Measurements from ENCODE around the gene SLC27A6.

The SLC27A6 gene

GRCh38 chr5:129053438-129053837 is 88.2 kb downstream of the SLC27A6 start:
- H3K4me2 ChIP-seq (ENCODE audit: low read length, poor library complexity, severe bottlenecking): no peak overlapping the region
- no peak overlapping the region for H2BK12ac ChIP-seq (ENCODE audit: low read length in 2 of 2)
- no peak overlapping the region for H3K23ac ChIP-seq (ENCODE audit: low read length in 2 of 2)
- no peak overlapping the region for H3K18ac ChIP-seq (ENCODE audit: low read depth in 1 of 2, low read length in 2 of 2)
- no peak overlapping the region for H3K4ac ChIP-seq (ENCODE audit: low read depth in 1 of 2, low read length in 2 of 2)
- no peak overlapping the region for H2AFZ ChIP-seq (ENCODE audit: low read depth, low read length)
- no peak overlapping the region for H2BK15ac ChIP-seq (ENCODE audit: low read depth, poor library complexity, severe bottlenecking)
- H2BK5ac ChIP-seq (ENCODE audit: low read depth, low read length, poor library complexity, severe bottlenecking): no peak overlapping the region
- no peaks in the 10 kb centered on the region for H3K79me1 ChIP-seq (replicated peaks; ENCODE audit: low read length, poor library complexity, severe bottlenecking)
- no peak overlapping the region for H3K4me3 ChIP-seq (ENCODE audit: insufficient read depth in 1 of 2, low read depth in 1 of 2, low read length in 2 of 2)
- no peaks in the 10 kb centered on the region for H3K36me3 ChIP-seq (ENCODE audit: control insufficient read depth in 1 of 2, insufficient read depth in 2 of 2, low read depth in 1 of 2, low read length in 2 of 2)
- no peak overlapping the region for H2AK5ac ChIP-seq (ENCODE audit: low read length, severe bottlenecking)
- H4K8ac ChIP-seq (ENCODE audit: low read length): no peak overlapping the region
- H3K4me1 ChIP-seq (ENCODE audit: control insufficient read depth, insufficient read depth, low read depth, low read length): no peaks in the 10 kb centered on the region
- no peak for DNase-seq
- H3K9ac ChIP-seq (ENCODE audit: low read length): no peak overlapping the region
- H2BK120ac ChIP-seq (ENCODE audit: low read depth, low read length): no peak overlapping the region
- no peaks in the 10 kb centered on the region for H3K27me3 ChIP-seq (ENCODE audit: control insufficient read depth in 1 of 2, insufficient read depth in 1 of 2, low read length in 2 of 2)
- peaks cover 9% of the 10 kb centered on the region for H3K9me3 ChIP-seq (ENCODE audit: control insufficient read depth, low read length)
- H3K14ac ChIP-seq (ENCODE audit: low read length in 2 of 2): no peak overlapping the region
- no peak overlapping the region for H4K91ac ChIP-seq (ENCODE audit: low read length)
- H3K27ac ChIP-seq (ENCODE audit: low read length, poor library complexity, severe bottlenecking): no peak overlapping the region

GRCh38 chr5:129057329-129057728 is 92.0 kb downstream of the SLC27A6 start:
- H3K9me3 ChIP-seq (ENCODE audit: control insufficient read depth, low read length): peaks cover 9% of the 10 kb centered on the region
- no peak overlapping the region for H3K18ac ChIP-seq (ENCODE audit: low read depth in 1 of 2, low read length in 2 of 2)
- DNase-seq: no peak
- H4K8ac ChIP-seq (ENCODE audit: low read length): no peak overlapping the region
- H4K91ac ChIP-seq (ENCODE audit: low read length): no peak overlapping the region
- H3K27me3 ChIP-seq (ENCODE audit: control insufficient read depth in 1 of 2, insufficient read depth in 1 of 2, low read length in 2 of 2): no peaks in the 10 kb centered on the region
- no peak overlapping the region for H3K27ac ChIP-seq (ENCODE audit: low read length, poor library complexity, severe bottlenecking)
- WGBS: 100% methylated on average over 1 of the region's 3 CpGs
- H3K4me1 ChIP-seq (ENCODE audit: control insufficient read depth, insufficient read depth, low read depth, low read length): no peaks in the 10 kb centered on the region
- H3K14ac ChIP-seq (ENCODE audit: low read length in 2 of 2): no peak overlapping the region
- no peaks in the 10 kb centered on the region for H3K79me1 ChIP-seq (replicated peaks; ENCODE audit: low read length, poor library complexity, severe bottlenecking)
- no peak overlapping the region for H3K23ac ChIP-seq (ENCODE audit: low read length in 2 of 2)
- no peak overlapping the region for H3K4me3 ChIP-seq (ENCODE audit: insufficient read depth in 1 of 2, low read depth in 1 of 2, low read length in 2 of 2)
- H2AK5ac ChIP-seq (ENCODE audit: low read length, severe bottlenecking): no peak overlapping the region
- no peak overlapping the region for H3K4ac ChIP-seq (ENCODE audit: low read depth in 1 of 2, low read length in 2 of 2)
- H2AFZ ChIP-seq (ENCODE audit: low read depth, low read length): no peak overlapping the region
- no peak overlapping the region for H3K4me2 ChIP-seq (ENCODE audit: low read length, poor library complexity, severe bottlenecking)
- no peak overlapping the region for H2BK15ac ChIP-seq (ENCODE audit: low read depth, poor library complexity, severe bottlenecking)
- no peak overlapping the region for H2BK12ac ChIP-seq (ENCODE audit: low read length in 2 of 2)
- no peak overlapping the region for H3K9ac ChIP-seq (ENCODE audit: low read length)
- no peak overlapping the region for H2BK120ac ChIP-seq (ENCODE audit: low read depth, low read length)
- no peaks in the 10 kb centered on the region for H3K36me3 ChIP-seq (ENCODE audit: control insufficient read depth in 1 of 2, insufficient read depth in 2 of 2, low read depth in 1 of 2, low read length in 2 of 2)
- no peak overlapping the region for H2BK5ac ChIP-seq (ENCODE audit: low read depth, low read length, poor library complexity, severe bottlenecking)

GRCh38 chr5:129061849-129062248 is 96.6 kb downstream of the SLC27A6 start:
- no peak for DNase-seq
- H4K91ac ChIP-seq (ENCODE audit: low read length): no peak overlapping the region
- H2AK5ac ChIP-seq (ENCODE audit: low read length, severe bottlenecking): no peak overlapping the region
- no peak overlapping the region for H3K14ac ChIP-seq (ENCODE audit: low read length in 2 of 2)
- H3K9ac ChIP-seq (ENCODE audit: low read length): no peak overlapping the region
- no peak overlapping the region for H2AFZ ChIP-seq (ENCODE audit: low read depth, low read length)
- no peak overlapping the region for H2BK12ac ChIP-seq (ENCODE audit: low read length in 2 of 2)
- H3K27ac ChIP-seq (ENCODE audit: low read length, poor library complexity, severe bottlenecking): no peak overlapping the region
- H3K9me3 ChIP-seq (ENCODE audit: control insufficient read depth, low read length): peaks cover 9% of the 10 kb centered on the region
- WGBS: 48% methylated on average over 2 of the region's 2 CpGs
- H3K23ac ChIP-seq (ENCODE audit: low read length in 2 of 2): no peak overlapping the region
- H3K79me1 ChIP-seq (replicated peaks; ENCODE audit: low read length, poor library complexity, severe bottlenecking): no peaks in the 10 kb centered on the region
- H3K18ac ChIP-seq (ENCODE audit: low read depth in 1 of 2, low read length in 2 of 2): no peak overlapping the region
- H2BK15ac ChIP-seq (ENCODE audit: low read depth, poor library complexity, severe bottlenecking): no peak overlapping the region
- no peak overlapping the region for H3K4me2 ChIP-seq (ENCODE audit: low read length, poor library complexity, severe bottlenecking)
- no peak overlapping the region for H3K4ac ChIP-seq (ENCODE audit: low read depth in 1 of 2, low read length in 2 of 2)
- H3K4me3 ChIP-seq (ENCODE audit: insufficient read depth in 1 of 2, low read depth in 1 of 2, low read length in 2 of 2): no peak overlapping the region
- H3K4me1 ChIP-seq (ENCODE audit: control insufficient read depth, insufficient read depth, low read depth, low read length): no peaks in the 10 kb centered on the region
- no peak overlapping the region for H2BK120ac ChIP-seq (ENCODE audit: low read depth, low read length)
- H3K27me3 ChIP-seq (ENCODE audit: control insufficient read depth in 1 of 2, insufficient read depth in 1 of 2, low read length in 2 of 2): no peaks in the 10 kb centered on the region
- H4K8ac ChIP-seq (ENCODE audit: low read length): no peak overlapping the region
- no peak overlapping the region for H2BK5ac ChIP-seq (ENCODE audit: low read depth, low read length, poor library complexity, severe bottlenecking)
- H3K36me3 ChIP-seq (ENCODE audit: control insufficient read depth in 1 of 2, insufficient read depth in 2 of 2, low read depth in 1 of 2, low read length in 2 of 2): no peaks in the 10 kb centered on the region

- H2AFZ ChIP-seq (ENCODE audit: low read depth, low read length): no peak overlapping the region
- no peaks in the 10 kb centered on the region for H3K9me3 ChIP-seq (ENCODE audit: control insufficient read depth, low read length)
- H2AK5ac ChIP-seq (ENCODE audit: low read length, severe bottlenecking): no peak overlapping the region
- H2BK120ac ChIP-seq (ENCODE audit: low read depth, low read length): no peak overlapping the region
- H3K4me3 ChIP-seq (ENCODE audit: insufficient read depth in 1 of 2, low read depth in 1 of 2, low read length in 2 of 2): no peak overlapping the region
- 100% methylated on average over 1 of the region's 1 CpG for WGBS
- no peak overlapping the region for H2BK5ac ChIP-seq (ENCODE audit: low read depth, low read length, poor library complexity, severe bottlenecking)
- H3K79me1 ChIP-seq (replicated peaks; ENCODE audit: low read length, poor library complexity, severe bottlenecking): no peaks in the 10 kb centered on the region
- H3K27me3 ChIP-seq (ENCODE audit: control insufficient read depth in 1 of 2, insufficient read depth in 1 of 2, low read length in 2 of 2): no peaks in the 10 kb centered on the region
- no peak for DNase-seq
- H2BK12ac ChIP-seq (ENCODE audit: low read length in 2 of 2): no peak overlapping the region
- no peaks in the 10 kb centered on the region for H3K4me1 ChIP-seq (ENCODE audit: control insufficient read depth, insufficient read depth, low read depth, low read length)
- H3K9ac ChIP-seq (ENCODE audit: low read length): no peak overlapping the region
- no peak overlapping the region for H4K8ac ChIP-seq (ENCODE audit: low read length)
- H3K27ac ChIP-seq (ENCODE audit: low read length, poor library complexity, severe bottlenecking): no peak overlapping the region
- no peak overlapping the region for H3K4ac ChIP-seq (ENCODE audit: low read depth in 1 of 2, low read length in 2 of 2)
- H3K4me2 ChIP-seq (ENCODE audit: low read length, poor library complexity, severe bottlenecking): no peak overlapping the region
- no peak overlapping the region for H4K91ac ChIP-seq (ENCODE audit: low read length)
- no peak overlapping the region for H3K23ac ChIP-seq (ENCODE audit: low read length in 2 of 2)
- no peak overlapping the region for H3K14ac ChIP-seq (ENCODE audit: low read length in 2 of 2)
- H3K18ac ChIP-seq (ENCODE audit: low read depth in 1 of 2, low read length in 2 of 2): no peak overlapping the region
- H3K36me3 ChIP-seq (ENCODE audit: control insufficient read depth in 1 of 2, insufficient read depth in 2 of 2, low read depth in 1 of 2, low read length in 2 of 2): no peaks in the 10 kb centered on the region
- no peak overlapping the region for H2BK15ac ChIP-seq (ENCODE audit: low read depth, poor library complexity, severe bottlenecking)
These were observed 98.3 kb downstream of the SLC27A6 start for GRCh38 chr5:129063483-129064113.
